22Rv1 (cell line): ENCODE data around the gene MIDN.

ENCODE experiments used
- H3K27ac ChIP-seq: fragments of 450-650 bp; 2 replicates; pipeline ENCODE4 v1.5.1; 2017
- CTCF ChIP-seq: fragments of 450-650 bp; IDR thresholded peaks from 2 replicates; pipeline ENCODE4 v1.5.1; 2017; ENCODE audit warnings: mild to moderate bottlenecking
- ZFX ChIP-seq: fragments of 450-650 bp; IDR thresholded peaks from 2 replicates; pipeline ENCODE4 v1.6.1; 2017; ENCODE audit warnings: antibody characterized with exemption, borderline replicate concordance

Gene MIDN

GRCh38 chr19:1307320-1307719 lies 58.9 kb downstream of the MIDN start:
- no peak overlapping the region for H3K27ac ChIP-seq
- TF ChIP-seq ZFX (no peak), CTCF (no peak)

- H3K27ac ChIP-seq, result no peak overlapping the region
- no peak for TF ChIP-seq CTCF
- TF ChIP-seq ZFX, result no peak
Observed at GRCh38 chr19:1307755-1308303, 59.4 kb downstream of the MIDN start.

- TF ChIP-seq ZFX, result no peak
- no peak for TF ChIP-seq CTCF
- no peak overlapping the region for H3K27ac ChIP-seq
Observed at GRCh38 chr19:1308718-1309117, 60.3 kb downstream of the MIDN start.
